Osteoblast (primary cell): ENCODE data around the gene TMEM168. TPM values are rescaled to one million over a fixed set of nuclear protein-coding genes. Genes with fewer than 3 reads are reported as not detected.

Experiments used
- DNase-seq: peaks from one replicate; pipeline ENCODE4 v3.0.0; 2011; ENCODE audit warnings: low spot score, mixed read lengths; ENCODE audit not compliant: insufficient read length; ENCODE audit errors: missing footprints
- H2AFZ ChIP-seq: 2 replicates; pipeline ENCODE4 v1.6.0; 2011; ENCODE audit warnings: mild to moderate bottlenecking, low read length
- H3K27ac ChIP-seq: 2 replicates; pipeline ENCODE4 v1.5.1; 2011; ENCODE audit warnings: mild to moderate bottlenecking, low read depth, low read length, moderate library complexity
- H3K27me3 ChIP-seq: 2 replicates; pipeline ENCODE4 v1.6.0; 2012; ENCODE audit warnings: mild to moderate bottlenecking, control low read depth, inconsistent platforms, low read length, moderate library complexity; ENCODE audit not compliant: insufficient read depth
- H3K36me3 ChIP-seq: 2 replicates; pipeline ENCODE4 v1.5.1; 2011; ENCODE audit warnings: mild to moderate bottlenecking, low read length, control low read depth, moderate library complexity; ENCODE audit not compliant: insufficient read depth
- H3K4me1 ChIP-seq: 2 replicates; pipeline ENCODE4 v1.5.1; 2011; ENCODE audit warnings: mild to moderate bottlenecking, low read length, control low read depth, moderate library complexity; ENCODE audit not compliant: insufficient read depth
- H3K4me2 ChIP-seq: 2 replicates; pipeline ENCODE4 v1.6.0; 2011; ENCODE audit warnings: mild to moderate bottlenecking, low read length; ENCODE audit not compliant: insufficient read depth
- H3K4me3 ChIP-seq: fragments of 200-600 bp; sonication (generic); 3 replicates; pipeline ENCODE4 v1.5.1; 2012; ENCODE audit warnings: mild to moderate bottlenecking, low read length, inconsistent platforms; ENCODE audit not compliant: insufficient read depth
- H3K79me2 ChIP-seq: 2 replicates; pipeline ENCODE4 v1.6.0; 2012; ENCODE audit warnings: mild to moderate bottlenecking, low read length, control low read depth, inconsistent platforms; ENCODE audit not compliant: insufficient read depth
- H3K9me3 ChIP-seq: 2 replicates; pipeline ENCODE4 v1.5.1; 2011; ENCODE audit warnings: low read depth, low read length, control low read depth
- H4K20me1 ChIP-seq: 2 replicates; pipeline ENCODE4 v1.6.0; 2012; ENCODE audit warnings: mild to moderate bottlenecking, low read length, control low read depth; ENCODE audit not compliant: insufficient read depth
- CTCF ChIP-seq: IDR thresholded peaks from 2 replicates; pipeline ENCODE4 v1.5.1; 2011; ENCODE audit warnings: mild to moderate bottlenecking, low read depth, low read length, moderate library complexity; ENCODE audit errors: extremely low read depth
- total RNA-seq: library from RNA; depleted of rRNA; stranded (reverse); fragments of >200 nt; gene quantifications from 2 replicates; pipeline ENCODE4 v1.2.3, GENCODE V29; 2012

The TMEM168 gene
- total RNA-seq, 1 donor = 17.4 TPM

GRCh38 chr7:112759905-112760304, 30.3 kb downstream of the TMEM168 start:
- Histone ChIP-seq H3K79me2 (no peaks in the 10 kb centered on the region), H4K20me1 (no peaks in the 10 kb centered on the region), H3K4me3 (no peak overlapping the region), H3K36me3 (no peaks in the 10 kb centered on the region), H3K27ac (no peak overlapping the region), H2AFZ (no peak overlapping the region), H3K27me3 (no peaks in the 10 kb centered on the region), H3K4me1 (no peaks in the 10 kb centered on the region), H3K4me2 (no peak overlapping the region), H3K9me3 (no peaks in the 10 kb centered on the region)
- DNase-seq = no peak
- no peak for TF ChIP-seq CTCF

DNA sequence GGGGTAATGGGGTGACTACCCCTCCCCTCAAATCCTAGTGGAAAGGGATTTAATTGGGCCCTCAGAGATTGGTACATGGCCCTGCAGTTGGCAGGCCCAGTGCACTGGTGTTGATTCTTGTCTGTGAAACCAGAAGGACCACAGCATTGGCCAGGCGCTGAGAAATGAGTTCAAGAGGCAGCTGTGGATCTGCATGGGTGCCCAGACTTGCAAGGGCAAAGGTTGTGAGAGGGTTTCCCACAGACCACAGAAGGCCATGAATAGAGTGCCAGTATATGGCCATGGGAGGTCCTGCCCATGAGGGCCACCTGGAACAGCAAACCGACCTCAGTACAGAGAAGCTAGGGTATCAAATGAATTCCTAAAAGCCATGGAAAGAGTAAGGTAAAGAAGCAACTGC, 32.9 kb downstream of the TMEM168 start:
- H3K4me3 ChIP-seq = no peak overlapping the region
- H2AFZ ChIP-seq = no peak overlapping the region
- TF ChIP-seq CTCF = no peak
- H3K27me3 ChIP-seq = no peaks in the 10 kb centered on the region
- no peaks in the 10 kb centered on the region for H3K9me3 ChIP-seq
- H3K4me1 ChIP-seq = no peaks in the 10 kb centered on the region
- H3K27ac ChIP-seq = no peak overlapping the region
- DNase-seq = no peak
- no peaks in the 10 kb centered on the region for H4K20me1 ChIP-seq
- H3K36me3 ChIP-seq = no peaks in the 10 kb centered on the region
- no peaks in the 10 kb centered on the region for H3K79me2 ChIP-seq
- H3K4me2 ChIP-seq = no peak overlapping the region

DNA sequence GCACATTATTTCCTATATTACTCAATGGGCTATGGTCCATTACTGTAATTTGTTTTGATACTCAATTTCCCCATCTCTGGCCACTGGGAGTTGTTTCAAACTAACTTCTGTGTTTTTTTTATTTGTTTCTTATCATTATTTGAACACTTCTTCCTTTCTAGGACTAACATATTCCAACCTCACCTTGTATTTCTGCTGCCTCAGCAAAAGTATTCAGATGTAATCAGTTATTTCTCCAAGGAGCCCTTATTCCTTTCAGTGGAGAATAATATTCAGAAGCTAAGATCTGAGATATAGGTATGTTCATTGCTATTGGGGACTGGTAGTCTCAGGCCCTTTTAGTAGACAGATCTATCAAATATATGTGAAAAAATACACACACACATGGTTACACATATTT, 36.9 kb downstream of the TMEM168 start:
- no peak for TF ChIP-seq CTCF
- H2AFZ ChIP-seq = no peak overlapping the region
- no peaks in the 10 kb centered on the region for H4K20me1 ChIP-seq
- no peak overlapping the region for H3K4me2 ChIP-seq
- no peaks in the 10 kb centered on the region for H3K9me3 ChIP-seq
- H3K27me3 ChIP-seq = no peaks in the 10 kb centered on the region
- no peak overlapping the region for H3K4me3 ChIP-seq
- H3K79me2 ChIP-seq = no peaks in the 10 kb centered on the region
- no peak overlapping the region for H3K27ac ChIP-seq
- no peaks in the 10 kb centered on the region for H3K36me3 ChIP-seq
- H3K4me1 ChIP-seq = peaks cover 4% of the 10 kb centered on the region
- no peak for DNase-seq

DNA sequence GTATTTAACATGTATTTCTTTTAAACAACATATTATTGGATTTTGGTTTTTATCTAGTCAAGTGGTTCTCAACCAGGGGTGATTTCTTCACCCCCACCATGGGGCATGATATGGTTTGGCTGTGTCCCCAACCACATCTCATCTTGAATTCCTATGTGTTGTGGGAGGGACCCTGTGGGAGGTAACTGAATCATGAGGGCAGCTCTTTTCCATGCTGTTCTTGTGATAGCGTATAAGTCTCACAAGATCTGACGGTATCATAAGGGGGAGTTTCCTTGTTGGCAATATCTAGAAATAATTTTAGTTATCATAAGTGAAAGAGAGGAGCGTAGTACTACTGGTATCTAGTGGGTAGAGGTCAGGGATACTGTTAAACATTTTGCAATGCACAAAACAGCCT, 37.6 kb downstream of the TMEM168 start:
- no peak for TF ChIP-seq CTCF
- no peaks in the 10 kb centered on the region for H3K36me3 ChIP-seq

More for the DNA sequence above, 37.6 kb downstream of the TMEM168 start:
- Histone ChIP-seq H2AFZ (no peak overlapping the region), H3K4me2 (no peak overlapping the region), H3K4me1 (peaks cover 4% of the 10 kb centered on the region), H3K79me2 (no peaks in the 10 kb centered on the region), H3K27ac (no peak overlapping the region), H3K4me3 (no peak overlapping the region), H4K20me1 (no peaks in the 10 kb centered on the region), H3K27me3 (no peaks in the 10 kb centered on the region), H3K9me3 (no peaks in the 10 kb centered on the region)
- DNase-seq = no peak
